SK-N-SH (cell line): Measurements from ENCODE around the gene TCP10L. TPM values are rescaled to one million over a fixed set of nuclear protein-coding genes. Genes with fewer than 3 reads are reported as not detected.

Source experiments
- CTCF ChIA-PET: fragments of 300-600, 350-600 bp; formaldehyde crosslinking; extraction: SDS; loops from one replicate; lab custom pipeline; 2021; lab: Yijun Ruan, JAX
- POLR2A ChIA-PET: fragments of 350-600 bp; sonication (Branson Sonifier 250); formaldehyde crosslinking; extraction: SDS; loops from one replicate; lab custom pipeline; 2020; ENCODE audit warnings: antibody characterized with exemption, inconsistent platforms; lab: Yijun Ruan, JAX
- DNase-seq: peaks from one replicate; pipeline ENCODE4 v3.0.0; 2012
- H2AFZ ChIP-seq: fragments of 200-600 bp; sonication (generic); 2 replicates; pipeline ENCODE4 v1.8.1; 2016; ENCODE audit warnings: antibody characterized with exemption, mild to moderate bottlenecking, low read depth
- H3F3A ChIP-seq: fragments of 200-600 bp; sonication (generic); replicated peaks from 2 replicates; pipeline ENCODE3; 2016; ENCODE audit warnings: antibody characterized with exemption, mild to moderate bottlenecking; ENCODE audit not compliant: insufficient read depth
- H3K27ac ChIP-seq, 2 experiments: fragments of 200-500 bp in 1 of 2; fragments of 200-600 bp in 1 of 2; sonication (Bioruptor generic) in 1 of 2; sonication (generic), shearing (Covaris generic) in 1 of 2; 2 replicates each; pipeline versions ENCODE4 v1.5.1 to v1.6.1; 2014 to 2016; ENCODE audit warnings: low read depth in 2 of 2, inconsistent platforms in 1 of 2, low read length in 1 of 2, mild to moderate bottlenecking in 1 of 2, mixed read lengths in 1 of 2
- H3K27me3 ChIP-seq: fragments of 200-600 bp; sonication (generic), shearing (Covaris generic); 2 replicates; pipeline ENCODE4 v1.6.1; 2016; ENCODE audit warnings: mixed run types; ENCODE audit not compliant: insufficient read depth
- H3K36me3 ChIP-seq, 2 experiments: fragments of 200-500 bp in 1 of 2; fragments of 200-600 bp in 1 of 2; sonication (Bioruptor generic) in 1 of 2; sonication (generic) in 1 of 2; replicated peaks in 1 of 2; 2 replicates each; pipeline versions ENCODE3 to v1.5.1; 2014 to 2016; ENCODE audit warnings: low read length in 1 of 2, mild to moderate bottlenecking in 1 of 2; ENCODE audit not compliant: insufficient read depth in 2 of 2, control insufficient read depth in 1 of 2
- H3K4me1 ChIP-seq, 2 experiments: fragments of 200-500 bp in 1 of 2; fragments of 200-600 bp in 1 of 2; sonication (Bioruptor generic) in 1 of 2; sonication (generic), shearing (Covaris generic) in 1 of 2; 2 replicates each; pipeline versions ENCODE4 v1.5.1 to v1.6.1; 2014 to 2016; ENCODE audit warnings: low read depth in 1 of 2, low read length in 1 of 2, mixed run types in 1 of 2; ENCODE audit not compliant: insufficient read depth in 2 of 2, control insufficient read depth in 1 of 2
- H3K4me2 ChIP-seq: fragments of 200-600 bp; sonication (generic), shearing (Covaris generic); 2 replicates; pipeline ENCODE4 v1.6.1; 2017; ENCODE audit warnings: mixed run types
- H3K4me3 ChIP-seq, 2 experiments: fragments of 200-500 bp in 1 of 2; fragments of 200-600 bp in 1 of 2; sonication (Bioruptor generic) in 1 of 2; sonication (generic), shearing (Covaris generic) in 1 of 2; 2 replicates each; pipeline versions ENCODE4 v1.5.1 to v1.8.1; 2014 to 2016; ENCODE audit warnings: low read depth in 2 of 2, inconsistent platforms in 1 of 2, low read length in 1 of 2, mild to moderate bottlenecking in 1 of 2, mixed read lengths in 1 of 2, moderate library complexity in 1 of 2
- H3K79me2 ChIP-seq: fragments of 200-600 bp; sonication (generic); 2 replicates; pipeline ENCODE4 v1.8.1; 2017; ENCODE audit warnings: mild to moderate bottlenecking; ENCODE audit not compliant: insufficient read depth
- H3K9ac ChIP-seq: fragments of 200-600 bp; sonication (generic); 2 replicates; pipeline ENCODE4 v1.6.1; 2017; ENCODE audit warnings: mixed run types
- H3K9me2 ChIP-seq: fragments of 200-600 bp; sonication (generic); 2 replicates; pipeline ENCODE4 v1.6.1; 2017; ENCODE audit warnings: mixed run types
- H3K9me3 ChIP-seq: fragments of 200-600 bp; sonication (generic); 2 replicates; pipeline ENCODE4 v1.6.1; 2017; ENCODE audit warnings: mixed run types, mild to moderate bottlenecking, moderate library complexity
- H4K20me1 ChIP-seq: fragments of 200-600 bp; sonication (generic); 2 replicates; pipeline ENCODE4 v1.6.1; 2017; ENCODE audit warnings: mild to moderate bottlenecking, mixed run types; ENCODE audit not compliant: insufficient read depth
- CHD2 ChIP-seq: fragments of 150-350 bp; IDR thresholded peaks from 2 replicates; pipeline ENCODE4 v1.6.1; 2018; ENCODE audit warnings: low read length; ENCODE audit not compliant: partially characterized antibody
- CTCF ChIP-seq: fragments of 200-600 bp; sonication (generic); IDR thresholded peaks from 2 replicates; pipeline ENCODE4 v1.6.1; 2017; ENCODE audit warnings: antibody characterized with exemption, mild to moderate bottlenecking, moderate library complexity
- FOXJ3 ChIP-seq: sonication (generic); formaldehyde crosslinking; IDR thresholded peaks from 2 replicates; pipeline ENCODE4 v1.5.1; 2020; ENCODE audit warnings: mild to moderate bottlenecking, missing genetic modification reagents
- FOXM1 ChIP-seq: IDR thresholded peaks from 2 replicates; pipeline ENCODE4 v1.4.0; 2012; ENCODE audit warnings: low read depth, mild to moderate bottlenecking
- GABPA ChIP-seq: IDR thresholded peaks from 2 replicates; pipeline ENCODE4 v1.4.0; 2012; ENCODE audit warnings: low read depth, mild to moderate bottlenecking
- GATA2 ChIP-seq: sonication (generic); formaldehyde crosslinking; IDR thresholded peaks from 2 replicates; pipeline ENCODE4 v1.5.0; 2020; ENCODE audit warnings: mild to moderate bottlenecking, missing genetic modification reagents
- JUND ChIP-seq: IDR thresholded peaks from 2 replicates; pipeline ENCODE4 v1.4.0; 2012
- MEF2A ChIP-seq: IDR thresholded peaks from 2 replicates; pipeline ENCODE4 v1.4.0; 2012; ENCODE audit warnings: low read depth, borderline replicate concordance
- MXI1 ChIP-seq: IDR thresholded peaks from 2 replicates; pipeline ENCODE4 v1.6.1; 2012; ENCODE audit warnings: mild to moderate bottlenecking, low read depth, low read length, improper control_type of control experiment
- NRF1 ChIP-seq: IDR thresholded peaks from 2 replicates; pipeline ENCODE4 v1.6.1; 2012; ENCODE audit warnings: low read depth, mild to moderate bottlenecking, low read length
- PBX3 ChIP-seq: IDR thresholded peaks from 2 replicates; pipeline ENCODE4; 2012
- POLR2AphosphoS5 ChIP-seq: IDR thresholded peaks from 2 replicates; pipeline ENCODE4 v1.6.1; 2012; ENCODE audit warnings: low read depth, low read length
- RXRA ChIP-seq: IDR thresholded peaks from 2 replicates; pipeline ENCODE4 v1.4.0; 2012; ENCODE audit warnings: low read depth, mild to moderate bottlenecking, borderline replicate concordance
- YY1 ChIP-seq: IDR thresholded peaks from 2 replicates; pipeline ENCODE4 v1.4.0; 2012; ENCODE audit warnings: low read depth, mild to moderate bottlenecking
- ZBTB33 ChIP-seq: IDR thresholded peaks from 2 replicates; pipeline ENCODE4 v1.4.0; 2012; ENCODE audit warnings: low read depth, borderline replicate concordance
- WGBS: methylation state at CpG from one replicate; pipeline ENCODE4 v1.1.6; 2017; ENCODE audit warnings: low lambda C conversion rate; 5-methylcytosine and 5-hydroxymethylcytosine counted together
- polyA plus RNA-seq, 3 experiments: library from polyadenylated mRNA; depleted of rRNA; stranded (reverse); fragments of >200 nt; gene quantifications; 2 replicates each; pipeline ENCODE4 v1.2.3, GENCODE V29; 2012
- TF ChIP-seq, protein P1 (sequence below): fragments of 150-350 bp; IDR thresholded peaks from 2 replicates; pipeline ENCODE4 v1.6.1; 2016; ENCODE audit warnings: mild to moderate bottlenecking, low read depth, low read length

Gene TCP10L
- polyA plus RNA-seq, 1 of the 3 experiments (the other 2 are of a cell fraction) = 0.33 TPM

DNA sequence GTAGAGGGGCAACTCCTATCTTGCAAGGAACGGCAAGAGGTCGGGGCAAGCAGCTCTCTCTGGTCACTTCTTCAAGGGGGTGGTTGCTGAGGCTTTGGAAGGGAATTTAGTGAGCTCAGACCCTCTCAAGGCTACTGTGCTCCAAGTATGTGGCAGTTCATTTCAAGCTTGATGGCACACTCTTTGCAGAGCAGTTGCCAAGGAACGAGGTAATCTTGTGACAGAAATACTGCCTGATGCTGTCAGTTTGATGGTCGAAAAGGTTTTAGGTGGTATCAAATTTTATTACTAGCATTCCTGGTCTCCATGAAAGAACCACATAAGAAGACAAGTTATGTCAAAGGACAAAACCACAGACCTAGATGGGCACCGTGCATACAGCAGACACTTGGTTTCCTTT, 13.8 kb upstream of the TCP10L start:
- no peak overlapping the region for H3K9ac ChIP-seq
- 94% methylated on average over 5 of the region's 5 CpGs for WGBS
- TF ChIP-seq POLR2AphosphoS5 (no peak), MXI1 (no peak), GABPA (no peak), FOXJ3 (no peak), RXRA (no peak), CHD2 (no peak), CTCF (no peak), YY1 (no peak), NRF1 (no peak), ZBTB33 (no peak), PBX3 (no peak), FOXM1 (no peak), GATA2 (CRISPR knock-in tag) (no peak), MEF2A (no peak), JUND (no peak)
- TF ChIP-seq, protein P1, sequence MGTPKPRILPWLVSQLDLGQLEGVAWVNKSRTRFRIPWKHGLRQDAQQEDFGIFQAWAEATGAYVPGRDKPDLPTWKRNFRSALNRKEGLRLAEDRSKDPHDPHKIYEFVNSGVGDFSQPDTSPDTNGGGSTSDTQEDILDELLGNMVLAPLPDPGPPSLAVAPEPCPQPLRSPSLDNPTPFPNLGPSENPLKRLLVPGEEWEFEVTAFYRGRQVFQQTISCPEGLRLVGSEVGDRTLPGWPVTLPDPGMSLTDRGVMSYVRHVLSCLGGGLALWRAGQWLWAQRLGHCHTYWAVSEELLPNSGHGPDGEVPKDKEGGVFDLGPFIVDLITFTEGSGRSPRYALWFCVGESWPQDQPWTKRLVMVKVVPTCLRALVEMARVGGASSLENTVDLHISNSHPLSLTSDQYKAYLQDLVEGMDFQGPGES = no peak
- H3K4me1 ChIP-seq = 0 out of 4 replicates have a peak, but pooled peaks cover 0 to 3% of the 10 kb centered on the region in 2 experiments
- H3K79me2 ChIP-seq = no peaks in the 10 kb centered on the region
- H3K4me2 ChIP-seq = no peak overlapping the region
- H3K36me3 ChIP-seq = peaks cover 35 to 45% of the 10 kb centered on the region in 2 experiments
- no peak overlapping the region for H2AFZ ChIP-seq
- H3K9me3 ChIP-seq = no peaks in the 10 kb centered on the region
- H3K27me3 ChIP-seq = no peaks in the 10 kb centered on the region
- CTCF ChIA-PET = interaction anchor here (1.0 to 5.2 kb wide), 9 partner anchors 11 to 215 kb away, joined by 3 to 151 read pairs (median 18); partner anchors contain the start of gene CFAP298
- H3F3A ChIP-seq = peaks cover 21% of the 10 kb centered on the region
- DNase-seq = no peak
- H4K20me1 ChIP-seq = no peaks in the 10 kb centered on the region
- POLR2A ChIA-PET = no interaction called here
- no peak overlapping the region; a peak in 1 of 4 replicates for H3K27ac ChIP-seq
- no peaks in the 10 kb centered on the region for H3K9me2 ChIP-seq
- H3K4me3 ChIP-seq = no peak overlapping the region
